Measurements from ENCODE around the gene LGR4.

GRCh38 chr11:27330633-27331270 lies 141.8 kb downstream of the LGR4 start:
- TF ChIP-seq CTCF (IDR thresholded peaks at IDR 0.05; ENCODE audit: low read depth, low read length, poor library complexity, severe bottlenecking) (no peak), EZH2phosphoT487 (IDR thresholded peaks at IDR 0.05; ENCODE audit: borderline replicate concordance, low read length) (no peak)

Data from DOHH2 (cell line).